GM12873 (cell line): Measurements from ENCODE around the gene SLC2A11.

Experiments
- TF ChIP-seq, protein P1 (sequence below): IDR thresholded peaks from 2 replicates; pipeline ENCODE4 v1.5.1; 2012; ENCODE audit warnings: low read depth, mild to moderate bottlenecking, moderate library complexity, low read length, control low read depth; ENCODE audit not compliant: insufficient read depth; ENCODE audit errors: missing control alignments

SLC2A11 gene

GRCh38 chr22:23895599-23896144, 38.0 kb downstream of the SLC2A11 start:
- TF ChIP-seq, protein P1, sequence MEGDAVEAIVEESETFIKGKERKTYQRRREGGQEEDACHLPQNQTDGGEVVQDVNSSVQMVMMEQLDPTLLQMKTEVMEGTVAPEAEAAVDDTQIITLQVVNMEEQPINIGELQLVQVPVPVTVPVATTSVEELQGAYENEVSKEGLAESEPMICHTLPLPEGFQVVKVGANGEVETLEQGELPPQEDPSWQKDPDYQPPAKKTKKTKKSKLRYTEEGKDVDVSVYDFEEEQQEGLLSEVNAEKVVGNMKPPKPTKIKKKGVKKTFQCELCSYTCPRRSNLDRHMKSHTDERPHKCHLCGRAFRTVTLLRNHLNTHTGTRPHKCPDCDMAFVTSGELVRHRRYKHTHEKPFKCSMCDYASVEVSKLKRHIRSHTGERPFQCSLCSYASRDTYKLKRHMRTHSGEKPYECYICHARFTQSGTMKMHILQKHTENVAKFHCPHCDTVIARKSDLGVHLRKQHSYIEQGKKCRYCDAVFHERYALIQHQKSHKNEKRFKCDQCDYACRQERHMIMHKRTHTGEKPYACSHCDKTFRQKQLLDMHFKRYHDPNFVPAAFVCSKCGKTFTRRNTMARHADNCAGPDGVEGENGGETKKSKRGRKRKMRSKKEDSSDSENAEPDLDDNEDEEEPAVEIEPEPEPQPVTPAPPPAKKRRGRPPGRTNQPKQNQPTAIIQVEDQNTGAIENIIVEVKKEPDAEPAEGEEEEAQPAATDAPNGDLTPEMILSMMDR = no peak

DNA sequence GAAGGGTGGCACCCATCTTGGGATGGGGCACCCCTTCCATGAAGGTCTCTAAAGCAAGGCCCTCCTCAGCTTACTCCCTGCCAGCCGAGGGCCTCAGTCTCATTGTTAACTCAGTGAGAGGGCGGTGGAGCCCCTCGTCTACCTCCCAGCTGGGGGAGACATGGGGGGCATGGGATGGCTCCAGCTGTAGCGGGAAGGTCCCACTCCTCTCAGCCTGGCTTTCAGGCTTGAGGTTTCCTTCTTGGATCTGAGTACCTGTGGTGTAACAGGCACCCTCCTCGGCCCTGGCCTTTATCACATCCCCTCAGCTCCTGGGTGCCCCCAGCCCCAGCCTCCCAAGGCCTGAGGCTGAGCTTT, 38.5 kb downstream of the SLC2A11 start:
- TF ChIP-seq, protein P1 = no peak

- TF ChIP-seq, protein P1 = no peak
Observed at GRCh38 chr22:23896523-23897186, 39.0 kb downstream of the SLC2A11 start.

GRCh38 chr22:23897320-23897719, 39.6 kb downstream of the SLC2A11 start:
- TF ChIP-seq, protein P1 = no peak

GRCh38 chr22:23898006-23898974, 40.6 kb downstream of the SLC2A11 start:
- TF ChIP-seq, protein P1 = no peak

GRCh38 chr22:23899042-23899745, 41.5 kb downstream of the SLC2A11 start:
- TF ChIP-seq, protein P1 = no peak

DNA sequence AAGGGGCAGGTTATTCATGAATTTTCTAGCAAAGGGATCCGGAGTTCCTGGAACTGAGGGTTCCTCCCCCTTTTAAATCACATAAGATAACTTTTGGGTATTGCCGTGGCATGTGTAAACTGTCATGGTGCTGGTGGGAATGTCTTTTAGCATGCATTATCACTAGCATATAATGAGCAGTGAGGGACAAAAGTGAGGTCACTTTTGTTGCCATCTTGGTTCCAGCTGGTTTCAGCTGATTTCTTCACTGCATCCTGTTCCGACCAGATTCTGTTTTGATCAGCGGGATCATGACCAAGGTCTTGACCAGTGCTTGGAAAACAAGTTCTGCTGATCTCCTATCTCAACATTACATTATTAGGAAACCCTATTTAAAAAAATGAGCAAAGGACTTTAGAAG, 43.9 kb downstream of the SLC2A11 start:
- TF ChIP-seq, protein P1 = no peak
